Activated T-helper 9 cell treated with anti-CD3 and anti-CD28 coated beads, Interleukin-2, amount 50 U/mL, for 16 hours (primary cell): ENCODE results near the gene FOXRED2.
"Not testable (repeated sequence)": the region's sequence is repeated elsewhere in the genome, so short reads cannot be mapped to it uniquely, and the experiment has no call there.

Source experiments
- DNase-seq: peaks from one replicate; pipeline ENCODE4 v3.0.0-alpha.2; 2020; ENCODE audit warnings: low read depth

Gene FOXRED2

GRCh38 chr22:36506637-36507517 is at the start of gene FOXRED2:
TSS of gene FOXRED2 (minus strand) at chr22:36507040. CDS start at chr22:36506422, 618 bp downstream.
- DNase-seq = peak; percentile 80

DNA sequence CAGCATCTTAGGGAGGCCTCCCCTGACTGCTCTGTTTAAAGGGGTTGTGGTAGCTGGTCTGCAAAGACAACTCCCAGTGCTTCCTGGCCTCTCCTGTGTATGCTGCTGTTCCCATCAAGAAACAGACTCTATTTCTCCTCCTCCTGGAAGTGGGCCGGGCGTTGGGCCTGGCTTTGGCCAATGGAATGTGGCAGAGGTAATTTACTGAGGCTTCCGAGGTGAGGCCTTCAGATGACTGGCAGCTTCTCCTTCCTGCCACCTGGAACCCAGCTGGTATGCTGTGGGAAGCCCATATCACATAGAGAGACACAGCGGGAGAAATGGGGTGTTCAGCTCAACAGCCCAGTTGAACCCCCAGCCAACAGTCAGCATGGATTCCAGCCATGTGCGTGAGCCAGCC is 47.3 kb upstream of the FOXRED2 start:
- DNase-seq = no peak

- no peak for DNase-seq
These were observed 45.4 kb upstream of the FOXRED2 start for GRCh38 chr22:36552289-36552688.

DNA sequence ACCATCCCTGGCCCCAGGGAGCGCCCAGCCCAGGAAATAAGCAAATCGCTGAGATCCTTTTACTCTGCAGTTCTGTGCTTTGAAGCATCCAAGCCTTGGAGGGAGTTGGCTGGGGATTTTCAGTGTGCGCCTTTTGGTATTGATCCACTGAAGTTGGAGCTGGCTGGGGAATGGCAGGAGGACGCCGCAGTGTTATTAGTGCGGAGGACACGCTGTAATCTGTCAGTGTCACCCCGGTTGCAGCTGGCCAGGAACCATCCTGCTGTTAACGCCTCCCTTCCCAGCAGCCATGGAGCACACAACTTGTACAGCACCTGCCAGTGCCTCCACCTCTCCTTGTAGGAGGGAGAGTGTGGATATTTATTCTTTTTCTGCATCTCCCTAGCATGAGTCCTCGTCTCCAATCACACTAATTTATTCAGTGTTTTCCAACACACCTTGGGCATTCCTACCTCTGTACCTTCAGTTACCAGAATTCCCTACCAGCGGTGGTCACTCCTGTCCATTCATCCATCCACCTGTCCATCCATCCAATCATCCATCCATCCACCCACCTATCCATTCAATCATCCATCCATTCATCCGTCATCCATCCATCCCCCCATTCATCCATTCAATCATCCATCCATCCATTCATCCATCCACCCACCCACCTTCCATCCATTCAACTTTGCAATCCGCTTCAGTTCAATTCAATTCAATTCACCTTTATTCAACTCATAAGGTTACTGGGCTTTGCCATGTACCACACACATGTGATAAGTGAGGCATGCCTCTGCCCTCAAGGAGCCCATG is 44.1 kb upstream of the FOXRED2 start:
- no peak for DNase-seq

DNA sequence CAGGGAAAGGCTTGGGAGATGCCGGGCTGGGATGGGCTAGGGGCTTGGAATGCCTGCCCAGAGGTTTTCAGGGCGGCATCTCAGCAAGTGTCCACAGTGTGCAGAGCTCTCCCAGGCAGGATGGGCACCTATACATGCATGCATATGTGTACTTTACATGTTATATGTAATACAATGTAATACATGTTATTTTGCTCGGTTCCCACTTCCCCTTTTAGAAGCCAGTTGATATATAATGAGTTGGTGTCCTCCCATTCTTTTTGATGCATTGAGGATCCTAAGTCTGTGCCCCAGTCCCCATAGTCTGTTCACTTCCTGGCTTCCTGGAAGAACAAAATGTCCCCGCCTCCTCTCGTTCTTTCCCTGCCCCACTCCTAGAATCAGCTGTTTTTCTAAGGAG is 42.2 kb upstream of the FOXRED2 start:
- DNase-seq = no peak

DNA sequence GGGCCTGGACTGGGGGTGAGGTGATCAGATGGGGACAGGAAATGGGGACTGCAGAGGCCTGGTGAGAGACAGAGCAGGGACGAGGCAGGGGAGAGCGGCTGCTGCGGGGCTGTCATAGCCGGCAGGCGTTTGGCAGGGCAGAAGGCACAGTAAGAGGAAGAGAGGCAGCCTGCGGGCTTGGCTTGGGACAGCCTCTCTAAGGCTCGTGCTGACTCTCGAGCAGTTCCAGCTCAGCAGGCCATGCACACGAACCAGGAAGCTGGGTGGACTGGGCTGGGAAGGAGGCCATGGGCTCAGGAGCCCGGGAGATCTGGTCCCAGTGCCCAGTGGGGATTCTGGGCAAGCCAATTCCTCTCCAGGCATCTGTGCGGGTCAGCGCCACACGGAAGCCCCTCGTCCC is 41.8 kb upstream of the FOXRED2 start:
- DNase-seq = no peak

- no peak for DNase-seq
These were observed 40.1 kb upstream of the FOXRED2 start for GRCh38 chr22:36546932-36547331.

GRCh38 chr22:36546092-36546804 is 39.4 kb upstream of the FOXRED2 start:
- peak; percentile 3 for DNase-seq

DNA sequence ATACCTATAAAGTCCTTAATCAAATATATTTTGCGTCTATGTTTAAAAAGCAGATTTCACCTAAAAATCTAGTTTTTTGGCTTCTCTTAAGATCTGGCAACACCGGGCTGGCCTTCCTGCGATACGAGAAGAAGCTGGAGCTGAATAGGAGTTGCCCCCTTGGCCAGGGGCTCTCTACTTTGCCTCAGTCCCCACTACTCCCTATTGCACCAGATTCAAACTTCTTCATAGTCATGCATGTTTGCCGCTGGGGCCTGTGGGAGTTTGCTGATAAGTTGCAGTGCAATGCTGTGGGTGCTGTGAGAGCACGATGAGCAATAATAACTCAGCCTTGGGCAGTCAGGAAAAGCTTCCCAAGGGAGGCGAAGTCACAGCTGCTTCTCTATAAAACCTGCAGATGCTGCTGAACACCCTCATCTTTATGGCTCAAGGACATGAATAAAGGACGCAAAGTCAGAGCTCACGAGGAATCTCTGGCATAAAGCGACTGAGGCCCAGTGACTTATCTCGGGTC is 37.3 kb upstream of the FOXRED2 start:
- DNase-seq = no peak

DNA sequence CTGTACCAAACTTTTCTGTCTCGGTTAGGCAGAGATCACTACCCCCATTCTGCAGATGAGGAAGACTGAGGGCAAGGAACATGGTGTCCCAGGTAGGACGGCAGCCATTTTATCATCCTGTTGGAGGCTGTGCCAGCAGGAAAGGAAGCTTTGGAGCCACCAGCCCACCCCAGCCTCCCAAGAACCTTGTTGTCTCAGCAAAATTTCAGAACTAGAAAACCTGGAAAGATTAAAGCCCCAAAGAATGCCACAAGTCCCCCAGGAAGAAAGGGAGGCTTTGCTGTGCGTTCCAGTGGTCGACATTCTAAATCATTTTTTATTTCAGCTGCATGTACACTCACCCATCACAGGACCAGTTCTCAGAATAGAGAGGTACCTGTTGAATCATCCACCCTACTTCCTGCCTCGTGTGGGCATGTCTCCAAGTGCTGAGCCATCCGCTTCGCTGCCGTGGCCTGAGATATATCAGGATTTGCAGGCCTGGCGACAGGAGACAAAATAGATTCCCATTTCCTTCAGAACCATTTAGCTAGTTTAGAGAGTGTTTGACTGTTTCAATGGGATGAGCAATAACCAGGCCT is 35.1 kb upstream of the FOXRED2 start:
- peak; percentile 12 for DNase-seq

DNA sequence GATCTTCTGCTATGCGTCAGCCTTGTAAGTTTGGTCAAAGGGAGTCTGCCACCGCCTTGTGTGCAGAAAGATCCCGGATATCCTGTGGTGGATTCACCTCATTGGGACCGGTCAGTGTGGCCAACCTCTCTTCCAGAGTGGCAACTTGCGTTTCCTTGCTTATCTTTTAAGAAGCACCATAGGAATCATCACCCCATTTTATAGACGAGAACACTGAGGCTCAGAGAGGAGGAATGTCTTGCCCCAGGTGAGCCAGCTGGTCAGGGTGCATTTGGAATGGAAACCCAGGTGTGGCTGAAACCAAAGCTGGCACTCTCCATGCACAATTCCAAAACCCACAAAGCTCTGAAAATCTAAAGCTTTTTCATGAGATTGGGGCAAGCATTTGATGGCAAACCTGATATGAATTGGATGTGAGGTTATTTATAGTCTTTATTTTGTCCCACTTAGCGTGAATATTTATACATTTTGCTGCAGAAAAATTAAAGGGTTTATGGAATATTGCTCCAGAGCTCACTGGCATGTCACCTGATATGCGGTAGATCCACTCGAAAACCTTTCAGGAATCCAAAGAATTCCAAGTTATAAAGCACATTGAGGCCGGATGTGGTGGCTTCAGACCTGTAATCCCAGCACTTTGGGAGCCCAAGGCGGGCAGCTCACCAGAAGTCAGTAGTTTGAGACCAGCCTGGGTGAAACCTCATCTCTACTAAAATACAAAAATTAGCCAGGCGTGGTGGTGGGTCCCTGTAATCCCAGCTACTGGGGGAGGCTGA is 34.2 kb upstream of the FOXRED2 start:
- DNase-seq = no peak

DNA sequence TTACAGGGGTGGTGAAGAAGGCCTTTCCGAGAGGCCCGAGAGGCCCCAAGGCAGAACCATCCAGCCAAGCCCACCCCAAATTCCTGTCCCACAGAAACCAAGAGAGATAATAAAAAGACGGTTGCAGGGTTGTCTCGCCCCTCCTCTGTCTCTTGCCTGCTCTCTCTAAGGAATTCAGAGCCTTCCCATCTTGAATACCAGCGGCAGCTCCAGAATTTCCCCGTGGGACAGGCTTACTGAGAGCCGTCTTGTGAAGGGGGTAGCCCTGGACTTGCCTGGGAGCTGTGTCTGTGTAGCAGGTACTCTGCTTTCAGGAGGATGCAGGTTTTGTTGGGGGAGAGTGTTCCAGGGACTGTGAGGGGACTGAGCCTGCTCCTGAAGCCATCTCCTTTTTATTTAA is 31.7 kb upstream of the FOXRED2 start:
- DNase-seq = no peak

GRCh38 chr22:36536717-36537116 is 29.9 kb upstream of the FOXRED2 start:
- DNase-seq = no peak

GRCh38 chr22:36533320-36533719 is 26.5 kb upstream of the FOXRED2 start:
- DNase-seq = not testable (repeated sequence)

DNA sequence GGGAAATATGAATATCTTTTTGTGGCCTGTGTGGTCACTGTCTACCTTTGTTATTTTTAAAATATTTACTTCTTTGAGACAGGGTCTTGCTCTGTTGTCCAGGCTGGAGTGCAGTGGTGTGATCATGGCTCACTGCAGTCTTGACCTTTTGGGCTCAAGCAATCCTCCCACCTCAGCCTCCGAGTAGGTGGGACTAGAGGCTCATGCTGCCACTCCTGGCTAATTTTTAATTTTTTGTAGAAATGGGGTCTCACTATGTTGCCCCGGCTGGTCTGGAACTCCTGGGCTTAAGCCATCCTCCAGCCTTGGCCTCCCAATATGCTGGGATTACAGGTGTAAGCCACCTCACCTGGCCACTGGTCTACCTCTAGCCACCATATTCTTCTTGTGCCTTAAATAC is 25.6 kb upstream of the FOXRED2 start:
- no peak for DNase-seq

DNA sequence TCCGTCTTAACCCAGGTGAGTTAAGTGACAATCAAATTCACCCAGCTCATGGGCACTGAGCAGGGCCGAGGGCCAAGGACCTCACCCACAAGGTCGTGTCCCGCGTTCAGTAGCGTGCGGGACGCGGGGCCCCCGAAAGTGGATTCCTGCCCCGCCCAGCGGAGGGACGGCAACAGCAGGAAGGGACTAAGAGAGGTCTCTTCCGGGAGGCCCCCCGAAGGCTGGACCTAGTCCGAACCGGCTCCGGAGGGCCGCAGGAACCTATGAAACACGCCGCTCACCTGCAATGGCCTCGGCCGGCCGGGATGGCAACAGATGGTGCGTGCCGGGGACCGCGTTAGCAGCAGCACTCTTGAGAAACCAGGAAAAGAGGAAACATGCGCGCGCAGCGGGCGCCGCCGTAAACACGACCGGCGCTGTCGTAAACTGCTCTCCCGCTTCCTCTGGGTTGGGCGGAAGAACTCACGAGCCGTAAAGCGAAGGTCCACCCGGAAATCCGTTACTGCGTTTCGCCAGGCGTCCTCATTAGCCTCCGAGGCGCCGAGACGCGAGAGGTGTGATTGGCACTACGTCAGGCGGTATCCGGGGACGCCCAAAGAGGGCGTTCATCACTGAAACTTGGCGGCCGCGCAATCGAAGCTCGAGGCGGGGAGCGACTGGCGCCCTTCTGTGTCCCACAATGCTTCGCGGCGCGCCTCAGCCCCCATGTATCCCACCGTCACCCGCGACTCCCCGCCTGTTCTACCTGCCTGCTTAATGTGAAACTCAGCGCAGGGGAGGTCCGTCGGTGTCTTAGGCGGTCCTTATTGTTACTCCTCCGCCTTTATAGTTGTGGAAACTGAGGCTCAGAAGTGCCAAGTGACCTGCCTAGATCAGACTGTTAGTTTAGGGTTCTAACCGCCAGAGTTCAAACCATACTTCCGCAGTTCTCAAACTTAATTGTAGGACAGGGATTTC is 22.2 kb upstream of the FOXRED2 start, which contains the start of gene EIF3D:
EIF3D (minus strand) TSS at position 372 of the 957 bp plus-strand sequence. CDS start 3,045 bp downstream, outside the sequence.
- peak; percentile 97 for DNase-seq

- DNase-seq = no peak
These were observed 21.5 kb upstream of the FOXRED2 start for GRCh38 chr22:36528341-36528740.

- no peak for DNase-seq
These were observed 15.8 kb upstream of the FOXRED2 start for GRCh38 chr22:36522662-36523061.

GRCh38 chr22:36520423-36520822 is 13.6 kb upstream of the FOXRED2 start:
- no peak for DNase-seq

DNA sequence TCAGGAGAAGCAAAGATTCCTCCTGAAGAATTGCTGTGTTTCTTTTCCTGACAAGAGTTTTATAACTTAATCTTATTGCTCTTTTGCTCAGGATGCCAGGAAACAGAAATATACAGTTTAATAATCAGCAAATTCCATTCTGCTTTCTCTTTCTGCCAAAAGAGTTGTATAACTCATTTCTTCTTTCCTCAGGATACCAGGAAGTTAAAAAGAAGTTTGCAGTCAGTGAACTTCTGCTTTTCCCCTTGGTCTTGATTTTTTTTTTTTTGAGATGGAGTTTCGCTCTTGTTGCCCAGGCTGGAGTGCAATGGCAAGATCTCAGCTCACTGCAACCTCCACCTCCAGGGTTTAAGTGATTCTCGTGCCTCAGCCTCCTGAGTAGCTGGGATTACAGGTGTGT is 13.1 kb upstream of the FOXRED2 start:
- DNase-seq = not testable (repeated sequence)
